Measurements from ENCODE around the gene CNNM1.

DNA sequence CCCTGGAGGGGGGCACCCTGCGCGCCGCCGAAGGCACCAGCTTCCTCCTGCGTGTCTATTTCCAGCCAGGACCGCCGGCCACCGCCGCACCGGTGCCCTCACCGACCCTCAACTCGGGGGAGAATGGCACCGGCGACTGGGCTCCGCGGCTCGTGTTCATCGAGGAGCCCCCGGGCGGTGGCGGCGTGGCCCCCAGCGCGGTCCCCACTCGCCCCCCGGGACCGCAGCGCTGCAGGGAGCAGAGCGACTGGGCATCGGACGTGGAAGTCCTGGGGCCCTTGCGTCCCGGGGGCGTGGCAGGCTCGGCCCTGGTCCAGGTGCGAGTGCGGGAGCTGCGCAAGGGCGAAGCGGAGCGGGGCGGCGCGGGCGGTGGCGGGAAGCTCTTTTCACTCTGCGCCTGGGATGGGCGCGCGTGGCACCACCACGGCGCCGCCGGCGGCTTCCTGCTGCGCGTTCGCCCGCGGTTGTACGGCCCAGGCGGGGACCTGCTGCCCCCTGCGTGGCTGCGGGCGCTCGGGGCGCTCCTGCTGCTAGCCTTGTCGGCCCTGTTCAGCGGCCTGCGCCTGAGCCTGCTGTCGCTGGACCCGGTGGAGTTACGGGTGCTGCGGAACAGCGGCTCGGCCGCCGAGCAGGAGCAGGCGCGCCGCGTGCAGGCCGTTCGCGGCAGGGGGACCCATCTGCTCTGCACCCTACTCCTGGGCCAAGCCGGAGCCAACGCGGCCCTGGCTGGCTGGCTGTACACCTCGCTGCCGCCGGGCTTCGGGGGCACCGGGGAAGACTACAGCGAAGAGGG lies 594 bp downstream of the CNNM1 start:
- TF ChIP-seq, protein P1, sequence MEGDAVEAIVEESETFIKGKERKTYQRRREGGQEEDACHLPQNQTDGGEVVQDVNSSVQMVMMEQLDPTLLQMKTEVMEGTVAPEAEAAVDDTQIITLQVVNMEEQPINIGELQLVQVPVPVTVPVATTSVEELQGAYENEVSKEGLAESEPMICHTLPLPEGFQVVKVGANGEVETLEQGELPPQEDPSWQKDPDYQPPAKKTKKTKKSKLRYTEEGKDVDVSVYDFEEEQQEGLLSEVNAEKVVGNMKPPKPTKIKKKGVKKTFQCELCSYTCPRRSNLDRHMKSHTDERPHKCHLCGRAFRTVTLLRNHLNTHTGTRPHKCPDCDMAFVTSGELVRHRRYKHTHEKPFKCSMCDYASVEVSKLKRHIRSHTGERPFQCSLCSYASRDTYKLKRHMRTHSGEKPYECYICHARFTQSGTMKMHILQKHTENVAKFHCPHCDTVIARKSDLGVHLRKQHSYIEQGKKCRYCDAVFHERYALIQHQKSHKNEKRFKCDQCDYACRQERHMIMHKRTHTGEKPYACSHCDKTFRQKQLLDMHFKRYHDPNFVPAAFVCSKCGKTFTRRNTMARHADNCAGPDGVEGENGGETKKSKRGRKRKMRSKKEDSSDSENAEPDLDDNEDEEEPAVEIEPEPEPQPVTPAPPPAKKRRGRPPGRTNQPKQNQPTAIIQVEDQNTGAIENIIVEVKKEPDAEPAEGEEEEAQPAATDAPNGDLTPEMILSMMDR (IDR thresholded peaks at IDR 0.05; ENCODE audit: insufficient read depth, low read depth, low read length) = no peak
- TF ChIP-seq EZH2 (IDR thresholded peaks at IDR 0.05; ENCODE audit: insufficient read depth, low read length) = peak; percentile 83

All from astrocyte (in vitro differentiated cells and primary cell).